NCI-H748 (cell line): Measurements from ENCODE around the gene VDAC2.

Experiments used
- DNase-seq: peaks from one replicate; lab custom pipeline; 2025; ENCODE audit not compliant: unreplicated experiment; lab: John Stamatoyannopoulos, UW

Gene VDAC2

DNA sequence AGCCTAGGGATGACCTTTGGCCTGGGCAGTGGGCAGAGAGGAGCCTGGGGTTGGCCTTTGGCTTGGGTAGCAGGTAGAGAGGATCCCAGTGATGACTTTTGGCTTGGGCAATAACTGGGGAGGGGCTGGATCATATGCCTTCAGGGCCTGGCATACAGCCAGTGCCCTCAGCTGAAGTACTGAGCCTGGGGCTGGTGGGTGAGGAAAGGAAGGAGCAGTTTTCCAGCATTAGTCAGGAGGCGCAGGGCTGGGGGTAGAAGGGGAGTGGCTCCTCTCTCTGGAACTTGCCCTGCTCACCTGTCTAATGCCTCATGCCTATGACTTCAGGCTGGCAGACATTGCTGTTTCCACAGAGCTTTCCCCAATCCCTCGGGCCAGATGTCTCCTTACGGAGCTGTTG is 40.3 kb downstream of the VDAC2 start:
- DNase-seq = no peak

DNA sequence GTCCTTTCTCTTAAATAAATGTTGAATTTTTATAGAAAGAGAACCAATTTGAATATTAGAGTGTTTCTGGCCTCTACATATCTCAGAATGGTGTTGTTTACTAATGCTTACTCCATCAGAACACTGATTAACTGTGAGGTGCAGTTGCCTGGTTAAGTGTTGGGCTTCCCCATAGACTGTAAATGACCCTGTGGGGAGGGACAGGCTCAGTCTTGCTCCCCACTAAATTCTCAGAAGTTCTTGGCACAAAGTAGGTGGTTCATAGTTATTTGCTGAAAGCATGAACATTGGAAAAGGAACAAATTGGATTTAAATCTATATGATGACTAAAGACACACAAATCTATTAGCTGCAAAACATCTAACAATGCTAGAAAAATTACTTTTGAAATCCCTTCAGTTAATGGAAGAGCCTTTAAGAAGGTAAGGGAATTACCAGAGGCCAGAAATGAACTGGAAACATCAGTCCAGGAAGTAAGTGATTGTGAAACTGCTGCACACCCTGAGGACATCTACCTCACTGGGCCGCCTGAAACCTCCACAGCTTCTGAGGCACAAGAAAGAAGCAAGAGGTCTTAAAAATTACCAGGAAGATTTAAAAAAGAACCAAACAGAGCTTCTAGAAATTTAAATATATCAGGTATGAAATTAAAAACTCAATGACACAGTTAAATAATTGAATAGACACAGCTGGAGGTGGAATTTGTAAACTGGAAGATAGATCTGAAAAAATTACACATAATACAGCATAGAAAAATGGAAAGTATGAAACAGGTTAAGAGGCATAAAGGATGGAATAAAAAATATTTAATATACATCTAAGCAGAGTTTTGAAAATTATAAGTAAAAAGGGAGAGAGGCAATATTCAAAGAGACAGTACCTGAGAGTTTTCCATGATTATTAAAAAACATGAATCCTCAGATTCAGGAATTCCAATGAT is 43.0 kb downstream of the VDAC2 start:
- no peak for DNase-seq

DNA sequence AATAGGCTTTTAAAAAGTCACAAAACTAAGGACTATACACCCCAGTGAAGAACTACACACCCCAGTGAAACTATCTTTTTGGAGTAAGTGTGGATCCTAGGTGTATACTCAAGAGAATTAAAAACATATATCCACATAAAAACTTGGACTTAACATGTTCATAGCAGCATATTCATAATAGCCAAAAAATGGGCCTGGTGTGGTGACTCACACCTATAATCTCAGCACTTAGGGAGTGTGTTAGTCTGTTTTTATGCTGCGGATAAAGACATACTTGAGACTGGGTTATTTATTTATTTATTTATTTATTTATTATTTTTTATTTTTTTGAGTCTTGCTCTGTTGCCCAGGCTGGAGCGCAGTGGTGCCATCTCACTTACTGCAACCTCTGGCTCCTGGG is 44.1 kb downstream of the VDAC2 start:
- no peak for DNase-seq

DNA sequence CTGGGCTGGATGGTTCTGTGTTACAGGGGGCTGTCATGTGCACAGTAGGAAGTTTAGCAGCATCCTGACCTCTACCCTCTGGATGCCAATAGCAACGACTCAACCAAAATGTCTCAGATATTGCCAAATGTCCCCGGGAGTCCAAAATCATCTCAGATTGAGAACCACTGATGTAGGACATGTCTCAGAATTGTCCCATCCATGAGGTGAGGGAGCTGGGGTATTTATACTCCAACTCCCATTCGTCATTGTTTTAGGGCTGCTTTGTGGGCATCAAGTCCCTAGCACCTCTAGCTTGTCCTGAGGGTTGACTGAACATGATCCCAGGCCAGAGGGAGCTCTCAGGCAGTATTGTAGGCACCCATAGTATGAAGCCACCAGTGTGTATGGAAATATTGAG is 50.4 kb downstream of the VDAC2 start:
- DNase-seq = no peak

DNA sequence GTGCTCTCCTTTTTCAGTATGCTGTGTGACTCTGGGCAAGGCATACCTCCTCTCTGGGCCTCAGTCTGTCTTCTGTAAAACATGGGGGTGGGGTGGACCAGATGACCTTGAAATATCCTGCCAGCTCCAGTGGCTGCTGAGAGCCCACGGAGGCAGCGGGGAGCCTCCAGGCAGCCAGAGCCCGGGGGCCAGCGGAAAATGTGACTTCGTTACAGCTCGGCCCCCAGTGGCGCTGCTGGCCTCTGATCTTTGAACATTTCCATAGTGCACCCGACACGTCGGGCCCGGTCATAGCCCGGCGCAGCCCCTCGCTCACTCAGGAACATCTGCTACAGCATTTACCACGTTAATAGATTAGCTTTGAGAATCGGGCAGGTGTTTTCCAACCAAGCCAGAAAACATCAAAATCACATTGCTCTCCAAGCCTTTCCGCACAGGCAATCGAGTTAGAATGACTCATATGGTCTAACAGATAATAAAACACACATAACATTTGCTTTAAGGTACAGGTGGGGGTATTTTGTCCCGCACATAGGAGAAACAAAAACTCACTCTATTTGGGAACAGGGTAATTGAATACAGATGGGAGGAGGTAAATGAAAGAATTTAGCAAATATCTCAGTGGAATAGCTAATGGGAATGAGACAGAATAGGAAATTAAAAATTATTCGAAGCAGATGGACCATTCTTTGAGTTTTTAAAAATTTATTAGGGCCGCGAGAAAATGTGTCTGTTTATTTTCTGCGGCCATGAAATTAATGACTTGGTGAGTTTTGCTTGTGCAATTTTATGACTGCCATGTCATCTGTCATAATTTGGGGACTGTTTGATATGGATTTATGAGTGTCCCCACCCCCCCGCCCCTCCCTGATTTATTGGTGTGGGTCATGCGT is 51.5 kb downstream of the VDAC2 start:
- peak; percentile 4 for DNase-seq

DNA sequence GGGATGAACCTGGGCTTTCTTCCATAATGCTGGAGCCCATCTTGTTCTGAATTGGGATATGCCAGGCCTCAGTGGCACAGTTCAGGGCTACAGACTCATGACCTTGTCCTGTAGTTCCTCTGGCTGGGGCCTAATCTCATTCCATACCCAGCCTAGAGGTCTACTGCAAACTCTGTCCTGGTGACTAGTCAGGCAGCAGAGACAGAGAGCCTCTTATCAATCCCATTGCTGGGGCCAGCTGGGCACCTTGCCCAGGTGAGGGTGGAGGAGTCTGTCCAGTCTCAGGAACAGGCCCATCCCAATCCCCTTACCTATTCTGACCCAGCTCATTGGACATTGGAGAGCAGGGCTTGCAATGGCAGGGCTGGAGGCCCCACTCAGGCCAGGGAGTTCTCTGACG is 53.2 kb downstream of the VDAC2 start:
- DNase-seq = no peak

DNA sequence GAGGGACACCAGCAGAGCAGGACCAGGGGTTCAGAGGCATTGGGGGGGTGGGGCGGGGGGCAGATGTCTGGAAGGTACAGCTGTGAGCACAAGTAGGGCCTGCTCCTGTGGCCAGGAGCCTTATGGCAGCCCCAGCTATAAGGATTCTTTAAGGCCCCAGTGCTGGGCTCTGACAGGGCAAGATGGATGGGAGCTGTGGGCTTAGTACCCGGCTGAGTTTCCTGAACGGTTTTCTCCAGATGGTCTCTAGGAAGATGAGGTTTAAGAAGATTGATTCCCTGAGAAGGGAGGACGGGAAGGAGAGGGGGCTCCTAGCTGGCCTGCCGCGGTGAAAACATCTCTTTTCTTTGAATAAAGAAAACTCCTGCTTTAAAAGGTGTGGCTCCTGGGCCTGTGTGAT is 55.3 kb downstream of the VDAC2 start:
- no peak for DNase-seq

DNA sequence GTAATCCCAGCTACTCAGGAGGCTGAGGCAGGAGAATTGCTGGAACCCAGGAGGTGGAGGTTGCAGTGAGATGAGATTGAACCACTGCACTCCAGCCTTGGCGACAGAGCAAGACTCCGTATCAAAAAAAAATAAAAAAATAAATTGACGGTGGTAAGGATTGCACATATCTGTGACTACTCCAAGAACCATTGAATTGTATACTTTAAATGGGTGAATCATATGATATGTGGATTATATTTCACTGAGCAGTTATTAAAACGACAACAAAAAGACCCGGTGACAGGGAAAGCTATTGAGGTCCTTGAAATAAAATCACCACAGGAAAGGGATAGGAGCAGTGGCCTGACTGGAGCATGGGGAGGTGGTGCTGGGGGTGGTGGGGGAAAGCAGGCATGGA is 56.3 kb downstream of the VDAC2 start:
- DNase-seq = no peak

DNA sequence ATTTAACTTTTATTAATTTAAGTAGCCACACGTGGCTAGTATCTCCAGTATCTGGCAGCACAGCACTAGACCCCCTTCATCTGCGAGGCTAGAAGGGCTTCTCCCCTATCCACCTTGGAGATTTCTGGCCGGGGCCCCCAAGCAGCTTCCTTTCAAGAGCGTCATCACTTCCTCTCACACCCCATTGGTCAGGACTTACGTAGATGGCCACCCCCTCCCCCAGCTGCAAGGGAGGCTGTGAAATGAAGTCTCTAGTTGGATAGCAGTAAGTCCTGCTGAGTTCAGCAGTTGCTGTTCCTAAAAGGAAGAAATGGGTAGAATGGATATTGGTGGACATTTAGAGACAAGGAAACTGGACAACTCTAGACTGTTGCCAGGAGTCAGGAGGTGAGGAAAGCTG is 59.0 kb downstream of the VDAC2 start:
- no peak for DNase-seq

DNA sequence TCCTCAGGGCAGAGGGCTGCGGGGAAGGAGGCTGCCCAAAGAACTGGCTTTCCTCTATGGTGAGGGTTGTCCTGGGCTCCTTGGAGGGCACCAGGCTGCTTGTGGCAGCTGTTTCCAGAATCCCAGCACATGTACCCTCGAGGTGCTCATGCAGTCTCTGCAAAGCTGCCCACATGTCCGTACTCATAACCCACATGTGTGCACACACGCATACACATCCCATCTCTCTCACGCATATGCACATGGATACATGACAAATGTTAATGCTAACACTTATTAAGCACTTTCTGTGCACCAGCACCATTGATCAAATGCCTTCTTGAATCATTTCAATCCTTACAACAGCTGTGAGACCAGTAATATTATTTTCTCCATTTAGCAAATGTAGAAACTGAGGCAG is 61.5 kb downstream of the VDAC2 start:
- no peak for DNase-seq

DNA sequence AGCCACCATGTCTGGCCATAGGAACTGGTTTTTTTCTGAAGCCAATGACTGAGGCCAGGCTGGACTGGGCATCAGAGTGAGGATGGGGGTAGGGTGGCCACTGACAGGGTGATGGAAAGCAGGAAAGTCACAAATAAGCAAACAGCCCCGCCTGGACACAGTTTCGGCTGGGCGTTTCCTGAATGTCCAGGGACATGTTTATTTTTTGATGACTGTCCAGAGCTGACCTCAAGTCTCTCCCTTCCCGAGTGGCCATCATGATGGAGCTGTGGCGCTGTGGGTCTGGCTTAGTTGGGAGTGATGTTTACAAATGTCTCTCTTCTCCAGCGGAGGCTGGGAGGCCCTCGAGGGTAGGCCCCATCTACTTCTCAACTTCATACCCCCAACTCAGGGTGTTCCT is 62.3 kb downstream of the VDAC2 start:
- DNase-seq = peak; percentile 5

DNA sequence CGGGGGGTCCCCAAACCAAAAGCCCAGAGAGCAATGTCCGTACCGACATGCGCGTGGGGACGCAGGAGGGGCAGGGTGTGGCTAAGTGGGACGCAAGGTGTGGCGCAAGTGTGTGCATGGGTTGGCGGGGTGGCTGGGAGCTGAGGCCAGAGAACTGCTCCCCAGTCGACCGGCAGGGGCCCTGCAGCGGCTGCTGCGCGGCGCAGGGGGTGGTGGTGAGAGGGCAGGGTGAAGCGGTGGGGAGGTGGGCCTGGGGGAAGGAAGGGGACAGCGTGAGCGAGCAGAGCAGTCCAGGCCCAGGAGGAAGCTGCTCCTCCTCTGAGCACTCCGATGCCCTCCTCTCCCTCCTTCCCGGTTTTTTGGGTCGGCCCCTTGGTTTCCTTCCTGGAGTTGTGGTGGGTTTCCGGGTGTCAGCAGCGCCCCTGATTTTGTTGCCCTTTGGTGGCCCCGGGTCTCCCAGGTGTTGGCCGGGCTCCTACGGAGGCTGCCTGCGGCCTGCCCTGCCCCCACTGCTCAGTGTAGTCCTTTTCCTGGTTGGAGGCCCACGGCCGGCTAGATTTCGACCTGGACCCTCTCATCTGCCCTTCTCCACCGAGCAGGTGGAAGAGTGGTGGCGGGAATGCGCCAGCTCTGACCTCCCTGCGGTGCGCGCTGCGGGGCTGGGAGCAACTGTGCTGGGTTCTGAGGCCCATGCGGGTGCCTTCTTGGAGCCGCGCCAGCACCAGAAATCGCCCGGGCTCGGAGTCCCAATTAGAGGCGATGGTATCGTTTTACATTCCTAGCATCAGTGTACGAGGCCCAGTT is 65.7 kb downstream of the VDAC2 start:
- DNase-seq = no peak

DNA sequence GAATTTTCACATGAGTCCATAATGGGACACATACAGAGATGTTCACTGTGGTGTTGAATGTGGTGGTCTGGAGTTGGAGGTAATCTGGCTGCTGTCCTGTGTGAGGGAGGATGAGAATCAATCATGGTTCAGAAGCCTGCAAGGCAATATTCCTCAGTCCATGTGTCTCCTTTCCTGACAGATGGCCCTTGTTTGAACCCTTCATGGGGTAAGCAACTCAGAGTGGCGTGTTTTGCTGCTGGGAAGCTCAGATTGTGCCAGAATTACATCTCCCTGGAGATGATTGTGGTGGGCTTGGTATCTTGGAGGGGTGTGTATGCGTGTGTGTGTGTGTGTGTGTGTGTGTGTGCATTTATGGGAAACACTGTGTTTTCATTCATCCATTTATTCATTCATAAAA is 69.6 kb downstream of the VDAC2 start:
- no peak for DNase-seq
